Raji (cell line): ENCODE data around the gene DNASE1L3.
A peak's percentile ranks its signal among the peaks of the same experiment; 100 is the strongest.

Experiments used
- POLR2A ChIP-seq: IDR thresholded peaks from 2 replicates; pipeline ENCODE4 v1.6.1; 2011; ENCODE audit warnings: low read depth, low read length, control low read depth; ENCODE audit not compliant: insufficient read depth

The DNASE1L3 gene

DNA sequence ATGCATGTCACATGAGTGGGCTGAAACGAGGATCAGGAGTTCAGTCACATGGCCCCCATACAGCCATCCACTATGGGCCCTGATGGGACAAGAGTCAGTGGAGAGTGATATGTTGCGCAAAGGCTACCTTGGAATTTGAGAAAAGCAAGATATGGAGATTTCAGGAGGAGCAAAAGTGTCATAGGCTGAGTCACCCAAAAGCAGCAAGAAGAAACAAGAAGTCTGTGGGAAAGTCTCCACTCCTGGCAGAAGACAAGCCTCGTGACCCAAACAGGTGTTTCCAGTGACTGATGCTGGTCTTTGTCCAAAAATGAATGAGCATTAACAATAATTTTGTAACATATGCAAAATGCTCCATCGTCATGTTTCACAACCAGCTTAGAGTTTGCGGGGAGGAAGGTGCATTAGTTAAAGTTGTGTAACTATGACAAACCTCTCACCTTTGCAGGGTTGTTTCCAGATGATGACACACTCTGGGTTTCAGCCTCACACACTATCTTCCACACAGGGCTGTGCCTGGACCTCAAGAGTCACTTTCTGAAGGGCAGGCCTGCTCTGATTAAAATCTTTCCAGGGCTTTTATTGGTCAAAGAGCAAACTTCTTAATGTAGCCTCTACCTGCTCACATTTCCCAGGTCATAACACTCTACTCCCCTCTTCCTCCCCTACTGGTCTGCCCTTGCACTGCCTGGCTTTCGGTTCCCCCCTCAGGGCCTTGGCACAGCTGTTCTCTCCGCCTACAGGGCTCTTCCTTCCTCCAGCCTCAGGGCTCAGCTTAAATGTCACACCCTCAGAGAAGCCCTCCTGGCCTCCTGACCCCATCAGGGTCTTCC lies 3.9 kb upstream of the DNASE1L3 start:
- TF ChIP-seq POLR2A: peak; percentile 27; the same call in 1 of the 2 replicates

DNA sequence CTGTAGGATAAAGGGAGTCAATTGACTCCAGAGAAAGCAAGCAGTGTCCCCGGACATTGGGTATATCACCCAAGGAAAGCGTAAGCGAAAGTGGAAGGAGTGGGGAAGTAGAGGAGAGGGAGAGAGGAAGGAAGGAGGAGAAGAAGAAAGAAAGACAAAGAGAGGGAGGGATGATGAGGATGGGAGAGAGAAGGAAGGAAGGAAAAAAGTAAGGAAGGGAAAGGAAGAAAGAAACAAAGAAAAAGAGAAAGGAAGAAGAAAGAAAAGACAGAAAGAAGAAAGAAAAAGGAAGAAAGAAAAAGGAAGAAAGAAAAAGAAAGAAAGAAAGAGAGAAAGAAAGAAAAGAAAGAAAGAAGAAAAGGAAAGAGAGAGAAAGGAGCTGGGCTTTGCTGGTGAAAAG lies 839 bp downstream of the DNASE1L3 start:
- no peak for TF ChIP-seq POLR2A

DNA sequence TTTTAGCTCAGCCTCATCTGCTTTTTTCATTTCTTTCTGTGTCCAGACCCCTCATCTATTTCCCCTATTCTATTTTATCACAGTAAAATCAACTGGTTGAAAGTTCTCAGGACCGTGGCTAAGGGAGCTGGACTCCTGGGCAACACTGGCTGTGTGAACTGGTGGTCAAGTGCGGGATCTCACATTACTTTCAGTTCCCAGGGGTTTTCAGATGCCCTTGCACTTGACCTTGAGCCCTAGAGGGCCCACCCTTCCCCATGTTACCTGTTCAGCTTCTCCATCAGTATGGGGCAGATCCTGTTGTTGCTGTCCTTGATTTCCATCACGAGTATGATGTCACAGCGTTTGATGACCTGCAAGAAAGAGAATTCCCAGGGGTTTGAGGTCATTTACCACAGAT lies 2.8 kb downstream of the DNASE1L3 start:
- no peak for TF ChIP-seq POLR2A

DNA sequence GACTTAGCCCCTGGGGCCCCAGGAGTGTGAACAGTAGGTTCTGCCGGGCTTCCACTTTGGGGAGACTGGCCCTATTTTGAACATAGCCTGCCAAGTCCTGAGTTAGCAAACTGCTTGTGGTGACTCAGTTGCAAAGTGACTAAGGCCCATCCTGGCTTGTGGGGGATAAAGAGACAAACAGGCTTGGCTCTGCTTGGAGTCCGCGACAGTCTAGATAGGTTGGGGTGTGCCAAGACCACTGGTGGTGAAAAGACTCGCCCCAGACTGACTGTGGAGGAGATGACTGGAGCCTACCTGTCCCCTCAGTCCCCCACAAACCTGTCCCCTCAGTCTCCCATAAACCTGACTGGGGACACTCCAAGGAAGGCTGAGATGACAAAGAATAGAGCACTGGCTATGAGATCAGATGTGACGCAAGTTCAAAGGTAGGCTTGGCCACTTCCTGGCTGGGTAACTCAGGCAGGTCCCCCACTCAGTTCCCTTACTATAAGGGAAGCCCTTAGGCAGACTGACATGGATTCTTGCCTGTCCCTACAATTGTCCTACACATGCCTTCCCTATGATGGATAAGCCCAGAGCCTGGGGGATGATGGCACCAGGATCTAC lies 4.3 kb downstream of the DNASE1L3 start:
- TF ChIP-seq POLR2A: no peak

DNA sequence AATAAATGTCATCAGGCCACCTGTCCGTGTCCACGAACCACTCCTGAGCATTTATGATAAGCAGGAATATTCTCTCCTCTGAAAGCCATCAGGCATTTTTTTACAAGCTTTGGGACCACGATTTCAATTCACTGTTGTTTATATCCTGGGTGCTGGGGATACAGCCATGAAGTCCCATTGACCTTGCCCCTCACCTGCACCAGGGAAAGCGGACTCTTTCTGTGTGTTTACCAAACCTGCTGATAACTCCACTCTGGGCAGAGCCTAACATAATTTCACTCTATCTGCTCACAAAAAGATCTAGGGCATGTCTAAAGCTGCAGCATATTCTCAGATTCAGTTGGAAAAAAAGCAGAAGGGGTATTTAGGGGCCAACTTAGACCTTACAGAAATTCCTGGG lies 4.8 kb downstream of the DNASE1L3 start:
- no peak for TF ChIP-seq POLR2A

DNA sequence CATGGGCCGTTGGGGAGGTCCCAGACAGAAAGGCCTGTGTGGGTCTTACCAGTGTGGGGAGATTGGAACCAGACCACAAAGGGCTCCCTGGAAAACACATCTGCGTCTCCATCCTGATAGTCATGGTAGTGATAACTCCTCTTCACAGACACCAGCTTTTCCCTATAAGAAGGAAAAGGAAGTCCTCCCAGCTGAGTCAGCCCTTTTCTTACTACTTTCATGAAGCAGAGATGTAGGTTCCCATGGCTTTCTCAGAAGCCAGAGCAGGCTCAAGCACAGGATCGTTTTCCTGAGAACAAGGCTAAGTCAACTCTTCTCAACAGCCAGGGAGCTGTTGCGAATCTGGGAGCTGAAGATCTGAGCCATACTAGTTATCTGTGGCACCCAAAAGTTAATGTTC lies 6.1 kb downstream of the DNASE1L3 start:
- no peak for TF ChIP-seq POLR2A

DNA sequence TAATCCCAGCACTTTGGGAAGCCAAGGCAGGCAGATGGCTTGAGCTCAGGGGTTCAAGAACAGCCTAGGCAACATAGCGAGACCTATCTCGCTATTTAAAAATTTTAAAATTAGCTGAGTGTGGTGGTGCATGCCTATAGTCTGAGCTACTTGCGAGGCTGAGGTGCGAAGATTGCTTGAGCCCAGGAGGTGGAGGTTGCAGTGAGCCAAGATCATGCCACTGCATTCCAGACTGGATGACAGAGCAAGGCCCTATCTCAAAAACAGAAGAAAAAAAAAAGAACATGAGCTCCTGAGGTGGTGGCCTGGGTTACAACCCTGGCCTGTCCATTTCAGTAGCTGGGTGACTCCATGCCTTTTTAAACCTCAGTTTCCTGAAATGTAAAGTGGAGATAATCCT lies 7.2 kb downstream of the DNASE1L3 start:
- no peak for TF ChIP-seq POLR2A

- no peak for TF ChIP-seq POLR2A
Measured at GRCh38 chr3:58202917-58203360, 7.8 kb downstream of the DNASE1L3 start.

DNA sequence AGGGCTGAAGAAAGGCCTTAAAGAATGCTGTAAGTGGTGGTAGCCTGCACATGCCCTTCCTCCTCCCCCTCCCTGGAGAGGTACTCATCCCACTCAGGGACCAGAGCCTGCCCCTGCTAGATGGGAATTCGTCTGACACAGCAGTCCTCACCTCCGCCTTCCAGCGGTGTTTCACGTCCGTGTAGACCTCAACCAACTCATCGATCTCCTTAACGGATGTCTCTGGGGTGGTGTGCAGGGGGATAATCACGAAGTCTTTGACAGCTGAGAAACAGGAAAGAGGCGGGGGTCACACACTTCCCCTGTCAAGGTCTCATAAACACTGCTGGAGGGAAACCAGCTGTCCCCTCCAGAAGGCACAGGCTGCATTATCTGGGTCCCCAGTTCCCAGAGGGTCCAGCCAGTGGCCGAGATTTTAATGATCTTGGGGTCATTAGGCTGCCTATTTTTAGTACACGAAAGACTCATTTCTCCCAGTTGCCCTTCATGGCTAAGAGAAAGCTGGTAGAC lies 9.9 kb downstream of the DNASE1L3 start:
- no peak for TF ChIP-seq POLR2A

GRCh38 chr3:58200121-58200709 lies 10.6 kb downstream of the DNASE1L3 start:
- no peak for TF ChIP-seq POLR2A

GRCh38 chr3:58198804-58199203 lies 12.0 kb downstream of the DNASE1L3 start:
- no peak for TF ChIP-seq POLR2A

DNA sequence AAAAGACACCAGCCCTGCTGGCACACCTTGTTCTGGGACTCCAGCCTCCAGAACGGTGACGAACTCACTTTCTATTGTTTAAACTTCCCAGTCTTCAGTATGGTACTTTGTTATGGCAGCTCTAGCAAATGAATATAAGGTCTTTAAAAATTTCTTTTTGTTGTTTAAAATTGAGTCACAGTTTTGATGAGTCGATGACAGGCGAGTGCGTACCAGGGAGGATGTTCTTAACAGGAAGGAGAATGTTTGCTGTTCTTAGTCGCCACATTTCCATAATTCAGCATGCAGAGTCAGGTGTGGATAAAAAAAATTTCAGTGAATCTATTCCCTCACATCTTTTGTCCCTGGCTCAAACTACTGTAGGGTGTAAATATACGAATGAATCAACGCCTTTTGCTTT lies 12.4 kb downstream of the DNASE1L3 start:
- no peak for TF ChIP-seq POLR2A

GRCh38 chr3:58197588-58197987 lies 13.2 kb downstream of the DNASE1L3 start:
- TF ChIP-seq POLR2A: no peak

DNA sequence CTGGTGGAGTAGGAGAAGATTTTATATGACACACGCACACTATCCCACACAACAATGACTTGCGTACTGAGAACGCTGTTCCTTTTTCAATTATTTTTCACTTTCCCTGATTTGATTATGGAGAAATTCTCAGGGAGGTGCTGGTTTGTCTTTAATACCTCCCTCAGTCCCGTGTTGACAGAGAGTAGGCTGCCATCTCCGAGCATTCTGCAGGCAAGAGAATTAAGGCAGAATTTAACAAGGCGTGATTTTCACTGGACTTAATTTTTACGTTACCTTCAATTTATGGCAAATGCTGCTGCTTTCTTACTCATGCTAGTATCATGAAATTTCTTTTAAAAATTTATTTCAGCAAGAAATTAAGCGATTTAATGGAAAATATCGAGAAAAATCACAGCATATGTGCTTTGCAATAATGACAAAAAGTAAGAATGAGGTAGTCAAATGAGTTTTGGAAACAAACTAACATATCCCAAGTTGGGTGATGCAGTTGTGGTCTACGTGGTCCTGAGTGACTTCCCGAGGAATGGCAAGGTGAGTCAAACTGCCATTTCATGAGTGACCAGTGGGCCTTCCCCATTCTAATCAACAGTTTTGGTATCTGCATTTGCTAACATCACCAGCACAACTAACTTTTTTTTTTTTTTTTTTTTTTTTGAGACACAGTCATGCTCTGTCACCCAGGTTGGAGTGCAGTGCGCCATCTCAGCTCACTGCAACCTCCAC lies 16.9 kb downstream of the DNASE1L3 start:
- no peak for TF ChIP-seq POLR2A

GRCh38 chr3:58192069-58192468 lies 18.7 kb downstream of the DNASE1L3 start:
- TF ChIP-seq POLR2A: no peak
